ENCODE data around the gene NRROS.

NRROS gene

DNA sequence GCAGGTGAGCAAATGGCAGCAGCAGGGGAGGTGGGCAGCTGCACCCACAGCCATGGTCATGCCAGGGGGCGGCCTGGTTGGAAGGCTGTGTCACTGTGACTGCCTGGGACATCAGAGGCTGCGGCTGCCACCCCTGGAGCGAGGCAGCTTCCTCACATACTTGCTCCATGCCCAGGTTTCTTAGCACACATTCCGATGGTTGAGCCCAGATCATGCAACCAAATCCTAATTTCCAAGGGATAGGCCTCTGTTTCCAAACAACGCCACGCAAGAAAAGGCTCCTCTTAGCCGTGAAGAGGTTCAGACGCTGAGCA is 11.6 kb upstream of the NRROS start:
- no peak overlapping the region for H3K4me3 ChIP-seq (ENCODE audit: low read depth, low read length)
- TF ChIP-seq, protein P1, sequence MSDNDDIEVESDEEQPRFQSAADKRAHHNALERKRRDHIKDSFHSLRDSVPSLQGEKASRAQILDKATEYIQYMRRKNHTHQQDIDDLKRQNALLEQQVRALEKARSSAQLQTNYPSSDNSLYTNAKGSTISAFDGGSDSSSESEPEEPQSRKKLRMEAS (IDR thresholded peaks at IDR 0.05; ENCODE audit: low read depth, low read length), result no peak
- TF ChIP-seq MYC (IDR thresholded peaks at IDR 0.05; ENCODE audit: low read depth, low read length) (no peak), POLR2A (IDR thresholded peaks at IDR 0.05; ENCODE audit: extremely low read depth, insufficient read length) (no peak)
- TF ChIP-seq, protein P2, sequence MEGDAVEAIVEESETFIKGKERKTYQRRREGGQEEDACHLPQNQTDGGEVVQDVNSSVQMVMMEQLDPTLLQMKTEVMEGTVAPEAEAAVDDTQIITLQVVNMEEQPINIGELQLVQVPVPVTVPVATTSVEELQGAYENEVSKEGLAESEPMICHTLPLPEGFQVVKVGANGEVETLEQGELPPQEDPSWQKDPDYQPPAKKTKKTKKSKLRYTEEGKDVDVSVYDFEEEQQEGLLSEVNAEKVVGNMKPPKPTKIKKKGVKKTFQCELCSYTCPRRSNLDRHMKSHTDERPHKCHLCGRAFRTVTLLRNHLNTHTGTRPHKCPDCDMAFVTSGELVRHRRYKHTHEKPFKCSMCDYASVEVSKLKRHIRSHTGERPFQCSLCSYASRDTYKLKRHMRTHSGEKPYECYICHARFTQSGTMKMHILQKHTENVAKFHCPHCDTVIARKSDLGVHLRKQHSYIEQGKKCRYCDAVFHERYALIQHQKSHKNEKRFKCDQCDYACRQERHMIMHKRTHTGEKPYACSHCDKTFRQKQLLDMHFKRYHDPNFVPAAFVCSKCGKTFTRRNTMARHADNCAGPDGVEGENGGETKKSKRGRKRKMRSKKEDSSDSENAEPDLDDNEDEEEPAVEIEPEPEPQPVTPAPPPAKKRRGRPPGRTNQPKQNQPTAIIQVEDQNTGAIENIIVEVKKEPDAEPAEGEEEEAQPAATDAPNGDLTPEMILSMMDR (IDR thresholded peaks at IDR 0.05; ENCODE audit: low read depth, low read length), result no peak
- no peak for DNase-seq (ENCODE audit: low read depth)

DNA sequence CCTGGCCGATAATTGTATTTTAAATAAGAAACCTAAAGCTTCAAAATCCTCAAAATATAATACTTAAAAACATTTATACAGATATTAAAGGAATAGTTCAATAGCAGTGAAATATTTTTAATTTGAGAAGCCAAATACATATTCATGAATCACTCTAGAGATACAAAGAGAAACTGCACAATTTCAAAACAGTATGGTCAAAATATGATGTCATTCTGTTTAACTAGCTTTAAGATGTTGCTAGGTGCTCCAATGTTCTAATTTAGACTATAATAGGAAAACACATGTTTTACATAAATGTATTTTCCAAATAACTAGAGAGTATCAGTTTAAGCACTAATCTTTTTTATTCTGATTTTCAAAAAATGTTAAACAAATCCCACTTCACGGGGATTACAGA is 10.3 kb upstream of the NRROS start:
- DNase-seq (ENCODE audit: low read depth), result peak; percentile 41
- TF ChIP-seq MYC (IDR thresholded peaks at IDR 0.05; ENCODE audit: low read depth, low read length) (no peak), POLR2A (IDR thresholded peaks at IDR 0.05; ENCODE audit: extremely low read depth, insufficient read length) (no peak)
- TF ChIP-seq, protein P2 (IDR thresholded peaks at IDR 0.05; ENCODE audit: low read depth, low read length), result no peak
- TF ChIP-seq, protein P1 (IDR thresholded peaks at IDR 0.05; ENCODE audit: low read depth, low read length), result no peak
- H3K4me3 ChIP-seq (ENCODE audit: low read depth, low read length), result no peak overlapping the region

DNA sequence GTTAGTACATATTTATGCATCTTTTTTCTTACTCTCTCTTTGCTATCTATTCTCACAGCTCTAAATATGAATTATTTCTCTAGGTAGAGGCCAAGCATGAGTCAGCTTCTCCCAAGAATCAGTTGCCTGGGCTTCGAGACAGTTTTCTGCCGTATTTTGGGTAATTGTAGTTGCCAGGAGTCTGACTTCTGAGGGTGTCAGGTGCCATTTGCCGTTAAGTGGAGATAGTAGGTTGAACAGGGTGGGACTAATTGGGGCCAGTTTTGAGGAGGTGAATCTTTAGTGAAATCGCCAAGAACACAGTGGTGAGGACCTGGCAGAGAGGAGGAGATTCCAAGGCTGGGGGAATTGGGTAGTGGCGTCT is 7.8 kb upstream of the NRROS start:
- peak overlapping the region; percentile 61 for H3K4me3 ChIP-seq (ENCODE audit: low read depth, low read length)
- DNase-seq (ENCODE audit: low read depth), result no peak
- no peak for TF ChIP-seq MYC (IDR thresholded peaks at IDR 0.05; ENCODE audit: low read depth, low read length)
- TF ChIP-seq, protein P1 (IDR thresholded peaks at IDR 0.05; ENCODE audit: low read depth, low read length), result peak; percentile 17; the same call in 1 of the 2 replicates
- TF ChIP-seq POLR2A (IDR thresholded peaks at IDR 0.05; ENCODE audit: extremely low read depth, insufficient read length), result no peak
- TF ChIP-seq, protein P2 (IDR thresholded peaks at IDR 0.05; ENCODE audit: low read depth, low read length), result no peak

DNA sequence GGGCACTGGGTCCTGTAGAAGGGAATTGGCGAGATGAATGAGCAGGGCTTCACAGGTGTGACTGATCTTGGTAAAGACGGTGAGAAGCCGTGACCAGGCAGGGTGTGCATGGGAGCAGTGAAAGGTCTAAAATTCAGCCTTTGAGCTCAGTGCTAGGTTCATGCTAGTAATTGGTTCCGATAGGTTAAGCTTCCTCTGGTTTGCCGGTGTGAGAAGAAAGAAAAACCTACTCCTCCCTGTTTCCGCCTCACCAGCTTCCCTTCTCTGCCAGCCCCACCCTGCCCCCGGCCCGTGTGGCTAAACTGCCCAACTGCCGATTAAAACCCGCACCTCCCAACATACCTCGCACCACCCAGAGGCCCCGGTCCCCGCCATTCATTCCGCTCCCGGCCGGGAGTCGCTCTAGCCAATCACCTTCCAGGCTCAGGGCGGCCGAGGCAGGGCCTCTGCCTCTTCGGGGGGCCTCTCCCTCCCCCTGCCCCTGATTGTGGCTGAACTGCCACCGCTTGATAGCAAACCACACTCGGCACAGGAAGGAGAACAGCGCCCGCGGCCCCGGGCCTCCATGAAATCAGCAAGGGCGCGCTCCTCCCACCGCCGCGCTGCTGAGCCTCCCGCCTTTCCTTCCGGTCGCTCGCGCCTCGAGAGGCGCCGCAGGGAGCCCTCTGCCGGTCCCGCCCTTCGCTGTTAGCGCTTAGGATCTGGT is 7.3 kb upstream of the NRROS start:
- peak; percentile 100 for DNase-seq (ENCODE audit: low read depth)
- TF ChIP-seq MYC (IDR thresholded peaks at IDR 0.05; ENCODE audit: low read depth, low read length) (peak; percentile 63), POLR2A (IDR thresholded peaks at IDR 0.05; ENCODE audit: extremely low read depth, insufficient read length) (peak; percentile 22)
- TF ChIP-seq, protein P2 (IDR thresholded peaks at IDR 0.05; ENCODE audit: low read depth, low read length), result peak; percentile 10
- TF ChIP-seq, protein P1 (IDR thresholded peaks at IDR 0.05; ENCODE audit: low read depth, low read length), result no peak
- peak overlapping the region; percentile 61 for H3K4me3 ChIP-seq (ENCODE audit: low read depth, low read length)

DNA sequence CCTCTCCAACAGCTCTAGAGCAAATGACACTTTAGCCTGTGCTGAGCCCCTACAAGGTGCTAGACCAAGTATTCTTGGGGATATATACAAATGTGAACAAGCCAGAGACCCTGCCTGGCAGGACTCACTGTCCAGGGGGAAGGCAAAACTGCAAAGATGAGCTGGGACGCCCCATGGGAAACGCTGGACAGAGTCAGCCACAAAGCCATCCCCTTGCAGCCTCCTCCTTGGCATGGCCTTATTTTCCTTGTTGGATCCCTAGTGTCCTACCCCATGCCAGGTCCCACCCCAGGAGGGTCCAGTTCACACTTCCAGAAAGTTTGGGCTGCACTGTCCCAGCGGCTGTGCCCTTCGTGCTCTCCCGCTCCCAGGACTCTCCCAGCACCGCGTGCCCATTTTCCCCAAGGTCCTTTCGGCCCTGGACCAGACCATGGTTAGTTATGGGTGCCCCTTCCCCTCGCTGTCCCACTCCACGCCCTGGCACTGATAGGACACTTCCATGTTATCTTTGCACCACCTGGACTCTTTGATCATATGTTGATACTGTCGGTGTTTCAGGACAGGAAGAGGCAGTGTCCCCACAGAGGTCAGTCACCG is 5.8 kb upstream of the NRROS start:
- peak; percentile 62 for DNase-seq (ENCODE audit: low read depth)
- peak overlapping the region; percentile 97 for H3K4me3 ChIP-seq (ENCODE audit: low read depth, low read length)
- TF ChIP-seq MYC (IDR thresholded peaks at IDR 0.05; ENCODE audit: low read depth, low read length), result no peak
- TF ChIP-seq, protein P1 (IDR thresholded peaks at IDR 0.05; ENCODE audit: low read depth, low read length), result no peak
- TF ChIP-seq, protein P2 (IDR thresholded peaks at IDR 0.05; ENCODE audit: low read depth, low read length), result no peak
- TF ChIP-seq POLR2A (IDR thresholded peaks at IDR 0.05; ENCODE audit: extremely low read depth, insufficient read length), result peak; percentile 45

Data from NB4 (cell line).